HG03571 (cell line): ENCODE data around the gene FBF1.
"Not testable (repeated sequence)": the region's sequence is repeated elsewhere in the genome, so short reads cannot be mapped to it uniquely, and the experiment has no call there.

Experiments used
- ATAC-seq: cut with Tn5 transposase; IDR thresholded peaks from one replicate; pipeline ENCODE4 v1.9.1; 2021; ENCODE audit not compliant: unreplicated experiment

The FBF1 gene

GRCh38 chr17:75876938-75877751 is 63.7 kb downstream of the FBF1 start:
- no peak for ATAC-seq

- no peak for ATAC-seq
Observed at GRCh38 chr17:75876190-75876937, 64.5 kb downstream of the FBF1 start.

- no peak for ATAC-seq
Observed at GRCh38 chr17:75875940-75876189, 65.0 kb downstream of the FBF1 start.

GRCh38 chr17:75875182-75875939 is 65.5 kb downstream of the FBF1 start:
- ATAC-seq = no peak

GRCh38 chr17:75874323-75875181 is 66.3 kb downstream of the FBF1 start:
- ATAC-seq = no peak

- no peak for ATAC-seq
Observed at GRCh38 chr17:75873587-75874322, 67.1 kb downstream of the FBF1 start.

GRCh38 chr17:75872434-75873351 is 68.1 kb downstream of the FBF1 start:
- ATAC-seq = no peak

GRCh38 chr17:75870228-75870627 is 70.6 kb downstream of the FBF1 start:
- not testable (repeated sequence) for ATAC-seq

GRCh38 chr17:75869282-75870141 is 71.3 kb downstream of the FBF1 start:
- ATAC-seq = no peak

GRCh38 chr17:75868730-75869281 is 72.0 kb downstream of the FBF1 start:
- not testable (repeated sequence) for ATAC-seq

- ATAC-seq = not testable (repeated sequence)
Observed at GRCh38 chr17:75865404-75866188, 75.2 kb downstream of the FBF1 start.

- not testable (repeated sequence) for ATAC-seq
Observed at GRCh38 chr17:75864887-75865286, 76.0 kb downstream of the FBF1 start.

GRCh38 chr17:75864448-75864871 is 76.4 kb downstream of the FBF1 start:
- ATAC-seq = peak; percentile 81

GRCh38 chr17:75861927-75862317 is 78.9 kb downstream of the FBF1 start:
- no peak for ATAC-seq
